Gastrocnemius medialis (tissue), 4 donors: Measurements from ENCODE around the gene IQCB1. TPM values are rescaled to one million over a fixed set of nuclear protein-coding genes. Genes with fewer than 3 reads are reported as not detected.

Experiments used
- ATAC-seq, 2 donors: fragments of 150-250 bp; one replicate each; pipeline ENCODE4 v1.9.1; 2016
- DNase-seq, 2 donors: peaks; one replicate each; pipeline ENCODE4 v3.0.0-alpha.2; 2019
- H3K27ac ChIP-seq, 4 donors: fragments of 200-600 bp; sonication (generic); 1 replicate in 1 of 4; 2 replicates in 3 of 4; pipeline ENCODE4 v1.5.1; 2016 to 2018; ENCODE audit warnings: mild to moderate bottlenecking in 2 of 4, moderate library complexity in 1 of 4
- H3K27me3 ChIP-seq, 3 donors: fragments of 200-600 bp; sonication (generic) in 2 of 3; 1 replicate in 1 of 3; 2 replicates in 2 of 3; pipeline versions ENCODE4 v1.5.1 to v1.6.0; 2016 to 2019; ENCODE audit warnings: mild to moderate bottlenecking in 1 of 3, moderate library complexity in 1 of 3
- H3K36me3 ChIP-seq, 2 donors: fragments of 200-600 bp; sonication (generic) in 1 of 2; one replicate each; pipeline ENCODE4 v1.5.1; 2017 to 2018
- H3K4me1 ChIP-seq, 2 donors: fragments of 200-600 bp; sonication (generic) in 1 of 2; one replicate each; pipeline ENCODE4 v1.5.1; 2016 to 2017; ENCODE audit warnings: mild to moderate bottlenecking in 2 of 2
- H3K4me3 ChIP-seq, 4 donors: fragments of 200-600 bp; sonication (generic) in 3 of 4; 1 replicate in 1 of 4; 2 replicates in 3 of 4; pipeline ENCODE4 v1.5.1; 2016 to 2019; ENCODE audit warnings: mild to moderate bottlenecking in 2 of 4
- H3K9me3 ChIP-seq, 3 donors: fragments of 200-600 bp; sonication (generic) in 2 of 3; 1 replicate in 1 of 3; 2 replicates in 2 of 3; pipeline ENCODE4 v1.5.1; 2016 to 2019
- CTCF ChIP-seq, 5 experiments: fragments of 450-650 bp in 3 of 5; fragments of 200-600 bp in 2 of 5; sonication (generic) in 2 of 5; IDR thresholded peaks in 4 of 5; conservative IDR thresholded peaks in 1 of 5; 1 replicate in 4 of 5; 2 replicates in 1 of 5; pipeline ENCODE4 v1.5.1; 2016 to 2019; ENCODE audit warnings: antibody characterized with exemption in 5 of 5, mild to moderate bottlenecking in 3 of 5, moderate library complexity in 3 of 5
- POLR2A ChIP-seq, 2 donors: fragments of 450-650 bp; IDR thresholded peaks; one replicate each; pipeline ENCODE4 v1.6.1; 2017; ENCODE audit warnings: antibody characterized with exemption in 2 of 2, mild to moderate bottlenecking in 2 of 2, moderate library complexity in 2 of 2
- in situ Hi-C, 4 donors: fragments of 200-750 bp; cut with MboI; loops; one replicate each; pipeline versions ENCODE4 v1.15.0 to v1.8.0; 2017; ENCODE audit warnings: low sequenced_read_pairs in 4 of 4
- intact Hi-C: fragments of 100-400 bp; cut with DNase I; formaldehyde crosslinking; loops from one replicate; pipeline ENCODE4 v1.15.1; 2023; ENCODE audit warnings: low total_unique reads
- total RNA-seq, 4 donors: library from RNA; depleted of rRNA; stranded (reverse); fragments of >200 nt; gene quantifications; one replicate each; pipeline versions ENCODE4 v1.1.0 to v1.2.3, GENCODE V29; 2016

The IQCB1 gene
- total RNA-seq, 4 donors from 2014 or later = 8.8 to 14.0 (median 11.8) TPM

DNA sequence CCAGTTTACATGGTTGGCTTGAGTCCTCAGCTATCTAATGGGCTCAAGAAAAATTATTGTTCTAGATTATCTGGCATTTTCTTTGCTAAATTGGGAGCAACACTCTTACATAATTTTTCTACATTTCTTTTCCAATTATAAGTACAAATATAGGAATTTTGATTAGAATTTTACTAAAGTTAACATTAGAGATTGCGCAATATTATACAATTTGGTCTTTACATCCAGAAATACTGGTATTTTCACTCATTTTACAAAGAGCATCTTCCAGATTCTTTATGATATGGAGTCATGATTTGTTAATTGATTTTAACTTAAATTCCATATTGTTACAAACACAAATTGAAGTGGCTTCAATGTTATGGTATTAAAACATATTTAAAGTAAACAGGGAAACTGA, 65.6 kb downstream of the IQCB1 start:
- ATAC-seq (no peak), DNase-seq (no peak)
- Histone ChIP-seq H3K27me3 (no peaks in the 10 kb centered on the region), H3K4me3 (no peak overlapping the region), H3K4me1 (no peaks in the 10 kb centered on the region), H3K36me3 (peaks cover 0 to 42% of the 10 kb centered on the region in 2 donors), H3K9me3 (no peaks in the 10 kb centered on the region), H3K27ac (no peak overlapping the region)
- in situ Hi-C loops (no loop called here), intact Hi-C loops (no loop called here)
- TF ChIP-seq POLR2A (IDR thresholded peaks at IDR 0.05) = no peak
- TF ChIP-seq CTCF (IDR thresholded peaks at IDR 0.05 in 4 of 5, conservative IDR thresholded peaks at IDR 0.05 in 1 of 5) = no peak

DNA sequence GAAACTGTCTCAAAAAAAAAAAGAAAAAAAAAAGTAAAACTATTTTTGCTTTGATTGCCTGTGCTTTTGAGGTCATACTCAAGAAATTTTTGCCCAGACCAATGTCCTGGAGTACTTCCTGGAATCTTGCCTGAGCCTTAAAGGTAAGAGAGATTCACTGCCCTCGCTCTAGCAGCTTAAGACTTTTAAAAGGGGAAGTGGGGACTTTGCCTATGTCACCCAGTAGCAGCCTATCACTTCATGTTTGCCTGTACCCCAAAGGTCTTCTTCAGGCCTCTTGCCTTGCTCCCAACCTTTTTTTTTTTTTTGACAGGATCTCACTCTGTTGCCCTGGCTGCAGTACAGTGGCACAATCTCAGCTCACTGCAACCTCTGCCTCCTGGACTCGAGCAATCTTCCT, 66.4 kb downstream of the IQCB1 start:
- no peaks in the 10 kb centered on the region for H3K27me3 ChIP-seq
- DNase-seq (no peak), ATAC-seq (no peak)
- H3K4me3 ChIP-seq = no peak overlapping the region
- H3K36me3 ChIP-seq = peaks cover 0 to 37% of the 10 kb centered on the region in 2 donors
- no peak overlapping the region for H3K27ac ChIP-seq
- H3K4me1 ChIP-seq = no peaks in the 10 kb centered on the region
- no peak for TF ChIP-seq POLR2A (IDR thresholded peaks at IDR 0.05)
- TF ChIP-seq CTCF (IDR thresholded peaks at IDR 0.05 in 4 of 5, conservative IDR thresholded peaks at IDR 0.05 in 1 of 5) = no peak
- in situ Hi-C loops = no loop called here
- intact Hi-C loops = no loop called here
- H3K9me3 ChIP-seq = no peaks in the 10 kb centered on the region

GRCh38 chr3:121759541-121760202, 75.2 kb downstream of the IQCB1 start:
- H3K36me3 ChIP-seq = no peaks in the 10 kb centered on the region
- H3K4me1 ChIP-seq = no peaks in the 10 kb centered on the region
- H3K9me3 ChIP-seq = no peaks in the 10 kb centered on the region
- H3K27ac ChIP-seq = no peak overlapping the region
- in situ Hi-C loops = no loop called here
- TF ChIP-seq POLR2A (IDR thresholded peaks at IDR 0.05) = no peak
- no peak for TF ChIP-seq CTCF (IDR thresholded peaks at IDR 0.05 in 4 of 5, conservative IDR thresholded peaks at IDR 0.05 in 1 of 5)
- H3K27me3 ChIP-seq = no peaks in the 10 kb centered on the region
- intact Hi-C loops = no loop called here
- ATAC-seq (no peak), DNase-seq (no peak)
- H3K4me3 ChIP-seq = no peak overlapping the region

GRCh38 chr3:121758727-121759450, 76.0 kb downstream of the IQCB1 start:
- ATAC-seq (no peak), DNase-seq (no peak)
- H3K36me3 ChIP-seq = no peaks in the 10 kb centered on the region
- TF ChIP-seq CTCF (IDR thresholded peaks at IDR 0.05 in 4 of 5, conservative IDR thresholded peaks at IDR 0.05 in 1 of 5) = no peak
- TF ChIP-seq POLR2A (IDR thresholded peaks at IDR 0.05) = no peak
- H3K9me3 ChIP-seq = no peaks in the 10 kb centered on the region
- in situ Hi-C loops = no loop called here
- H3K27ac ChIP-seq = no peak overlapping the region
- no peaks in the 10 kb centered on the region for H3K27me3 ChIP-seq
- intact Hi-C loops = no loop called here
- H3K4me3 ChIP-seq = no peak overlapping the region
- no peaks in the 10 kb centered on the region for H3K4me1 ChIP-seq
